Cardiac muscle cell (in vitro differentiated cells and primary cell): Measurements from ENCODE around the gene RNU5B-1. TPM values are rescaled to one million over a fixed set of nuclear protein-coding genes. Genes with fewer than 3 reads are reported as not detected.

Experiments used
- DNase-seq, 2 donors: peaks; one replicate each; pipeline versions ENCODE4 v3.0.0 to v3.0.0-alpha.2; 2010 to 2017; ENCODE audit warnings: low read depth in 1 of 2, low spot score in 1 of 2
- H3K27ac ChIP-seq: fragments of 200-600 bp; sonication (generic); 2 replicates; pipeline ENCODE4 v1.5.1; 2016
- H3K27me3 ChIP-seq: fragments of 200-600 bp; sonication (generic); 2 replicates; pipeline ENCODE4 v1.6.0; 2016; ENCODE audit warnings: control low read depth
- H3K36me3 ChIP-seq: fragments of 200-600 bp; sonication (generic); 2 replicates; pipeline ENCODE4 v1.5.1; 2016; ENCODE audit warnings: control low read depth
- H3K4me1 ChIP-seq: fragments of 200-600 bp; sonication (generic); 2 replicates; pipeline ENCODE4 v1.8.1; 2017; ENCODE audit warnings: low read depth, mild to moderate bottlenecking, mixed run types
- H3K4me3 ChIP-seq: fragments of 200-600 bp; sonication (generic); 2 replicates; pipeline ENCODE4 v1.5.1; 2016; ENCODE audit warnings: mild to moderate bottlenecking
- H3K9me3 ChIP-seq: fragments of 200-600 bp; sonication (generic); 2 replicates; pipeline ENCODE4 v1.5.1; 2017; ENCODE audit warnings: low read depth, mild to moderate bottlenecking, control low read depth
- CTCF ChIP-seq: IDR thresholded peaks from 2 replicates; pipeline ENCODE4 v1.5.1; 2012; ENCODE audit warnings: low read depth, mild to moderate bottlenecking, low read length
- polyA plus RNA-seq: library from polyadenylated mRNA; unstranded; fragments of >200 nt; fragmentation: Nextera tagmentation; extraction: Ambion mirVana; gene quantifications from 2 replicates; pipeline ENCODE4 v1.2.1, GENCODE V29; 2016
- total RNA-seq: library from RNA; depleted of rRNA; stranded (reverse); fragments of >200 nt; gene quantifications from 2 replicates; pipeline ENCODE4 v1.2.3, GENCODE V29; 2016

The RNU5B-1 gene
- total and polyA plus RNA-seq, 2 experiments from 2014 or later = not detected

- Histone ChIP-seq H3K9me3 (no peaks in the 10 kb centered on the region), H3K36me3 (no peaks in the 10 kb centered on the region), H3K27ac (no peak overlapping the region), H3K4me3 (no peak overlapping the region), H3K27me3 (no peaks in the 10 kb centered on the region), H3K4me1 (peaks cover 9% of the 10 kb centered on the region)
- DNase-seq = no peak
- no peak for TF ChIP-seq CTCF
These were observed 25.0 kb downstream of the RNU5B-1 start for GRCh38 chr15:65329288-65329983.

GRCh38 chr15:65329984-65330735, 25.7 kb downstream of the RNU5B-1 start:
- no peak for DNase-seq
- Histone ChIP-seq H3K27ac (no peak overlapping the region), H3K4me3 (no peak overlapping the region), H3K27me3 (no peaks in the 10 kb centered on the region), H3K9me3 (no peaks in the 10 kb centered on the region), H3K4me1 (peaks cover 15% of the 10 kb centered on the region), H3K36me3 (no peaks in the 10 kb centered on the region)
- no peak for TF ChIP-seq CTCF

- Histone ChIP-seq H3K27me3 (no peaks in the 10 kb centered on the region), H3K36me3 (no peaks in the 10 kb centered on the region), H3K27ac (no peak overlapping the region), H3K9me3 (no peaks in the 10 kb centered on the region), H3K4me1 (peaks cover 15% of the 10 kb centered on the region), H3K4me3 (no peak overlapping the region)
- no peak for TF ChIP-seq CTCF
- DNase-seq = peak in 1 of 2 donors; percentile 46
These were observed 26.6 kb downstream of the RNU5B-1 start for GRCh38 chr15:65330934-65331645.

GRCh38 chr15:65331811-65332210, 27.3 kb downstream of the RNU5B-1 start:
- Histone ChIP-seq H3K27me3 (no peaks in the 10 kb centered on the region), H3K27ac (no peak overlapping the region), H3K4me3 (no peak overlapping the region), H3K4me1 (peaks cover 15% of the 10 kb centered on the region), H3K9me3 (no peaks in the 10 kb centered on the region), H3K36me3 (no peaks in the 10 kb centered on the region)
- no peak for DNase-seq
- TF ChIP-seq CTCF = no peak

- H3K9me3 ChIP-seq = no peaks in the 10 kb centered on the region
- no peak for TF ChIP-seq CTCF
- H3K4me3 ChIP-seq = no peak overlapping the region
- peaks cover 18% of the 10 kb centered on the region for H3K4me1 ChIP-seq
- no peak for DNase-seq
- H3K27ac ChIP-seq = no peak overlapping the region
- H3K36me3 ChIP-seq = no peaks in the 10 kb centered on the region
- H3K27me3 ChIP-seq = no peaks in the 10 kb centered on the region
These were observed 28.1 kb downstream of the RNU5B-1 start for GRCh38 chr15:65332391-65333147.
